OCI-LY7 (cell line): ENCODE results near the gene KRTCAP2.

Experiments used
- CTCF ChIP-seq: fragments of 200-600 bp; sonication (generic); conservative IDR thresholded peaks from 2 replicates; pipeline ENCODE4 v1.5.1; 2014; ENCODE audit warnings: mild to moderate bottlenecking, antibody characterized with exemption, low read length, moderate library complexity, mixed read lengths
- EZH2phosphoT487 ChIP-seq: fragments of 200-600 bp; sonication (generic); IDR thresholded peaks from 2 replicates; pipeline ENCODE4 v1.6.1; 2018; ENCODE audit warnings: low read depth, borderline replicate concordance, mild to moderate bottlenecking, mixed run types, antibody characterized with exemption, low read length, moderate library complexity, mixed read lengths

DNA sequence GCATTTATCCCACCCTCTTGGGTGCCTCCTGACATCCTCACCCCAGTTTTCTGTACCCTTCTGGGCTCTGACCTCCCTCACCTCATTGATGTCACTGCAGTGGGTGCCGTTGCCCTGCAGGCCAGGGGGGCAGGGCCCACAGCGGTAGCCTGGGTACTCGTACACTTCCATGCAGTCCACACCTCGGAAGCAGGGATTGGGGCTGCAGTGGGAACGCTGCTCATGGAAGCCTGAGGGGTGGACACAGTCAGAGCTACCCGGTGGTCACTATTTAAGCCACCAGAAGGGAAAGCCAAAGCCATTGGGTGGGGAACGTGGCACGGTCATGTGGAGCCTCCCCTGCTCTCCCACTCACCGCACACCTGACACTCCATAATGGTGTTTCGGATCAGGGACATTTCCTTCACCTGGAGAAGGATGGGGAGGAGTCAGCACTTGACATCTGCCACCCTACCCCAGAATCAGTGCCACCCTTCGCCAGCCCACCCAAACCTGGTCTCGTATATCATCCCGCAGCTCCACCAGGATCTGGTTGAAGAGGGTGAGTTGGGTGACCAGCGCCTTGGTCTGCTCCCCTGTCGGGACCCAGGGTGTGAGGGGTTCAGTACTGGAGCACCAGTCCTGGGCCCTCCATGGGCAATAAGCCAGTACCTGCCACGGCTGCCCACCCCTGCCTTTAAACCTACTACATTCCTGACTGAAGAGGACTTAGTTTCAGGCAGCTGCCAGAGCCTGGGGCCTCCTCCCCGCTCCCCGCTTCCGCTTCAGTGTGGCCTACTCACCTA lies 29.8 kb upstream of the KRTCAP2 start:
- TF ChIP-seq CTCF = no peak
- no peak for TF ChIP-seq EZH2phosphoT487
